ENCODE measurements around the gene PHACTR1. TPM values are rescaled to one million over a fixed set of nuclear protein-coding genes. Genes with fewer than 3 reads are reported as not detected.

Gene PHACTR1
- total RNA-seq, 1 experiment from 2014 or later = 2.6 TPM

GRCh38 chr6:12968290-12968689 is 251.7 kb downstream of the PHACTR1 start:
- intact Hi-C loops (cut with micrococcal nuclease; ENCODE audit: unreplicated experiment) = no loop called here
- DNase-seq (ENCODE audit: low spot score) = no peak
- Histone ChIP-seq H3K27ac (ENCODE audit: low read depth, low read length, poor library complexity, severe bottlenecking) (no peak overlapping the region), H3K36me3 (ENCODE audit: insufficient read depth, low read length, poor library complexity, severe bottlenecking) (no peaks in the 10 kb centered on the region), H3K9me3 (ENCODE audit: low read depth, low read length, poor library complexity, severe bottlenecking) (no peaks in the 10 kb centered on the region), H3K27me3 (replicated peaks; ENCODE audit: insufficient read depth, low read depth, low read length, poor library complexity) (peaks cover 15% of the 10 kb centered on the region), H3K4me1 (ENCODE audit: insufficient read depth, low read length, poor library complexity, severe bottlenecking) (no peaks in the 10 kb centered on the region), H3K4me3 (ENCODE audit: low read depth, low read length, poor library complexity, severe bottlenecking) (no peak overlapping the region)
- ChIA-PET POLR2A (ENCODE audit: low non-redundant PET) (no interaction called here), CTCF (no interaction called here)
- no TSS peak for BruUV-seq (replicated peaks)
- TF ChIP-seq CTCF (conservative IDR thresholded peaks at IDR 0.05; ENCODE audit: low read depth, low read length) (no peak), EZH2 (IDR thresholded peaks at IDR 0.05; ENCODE audit: borderline replicate concordance, low read depth, low read length, poor library complexity, severe bottlenecking) (no peak)

DNA sequence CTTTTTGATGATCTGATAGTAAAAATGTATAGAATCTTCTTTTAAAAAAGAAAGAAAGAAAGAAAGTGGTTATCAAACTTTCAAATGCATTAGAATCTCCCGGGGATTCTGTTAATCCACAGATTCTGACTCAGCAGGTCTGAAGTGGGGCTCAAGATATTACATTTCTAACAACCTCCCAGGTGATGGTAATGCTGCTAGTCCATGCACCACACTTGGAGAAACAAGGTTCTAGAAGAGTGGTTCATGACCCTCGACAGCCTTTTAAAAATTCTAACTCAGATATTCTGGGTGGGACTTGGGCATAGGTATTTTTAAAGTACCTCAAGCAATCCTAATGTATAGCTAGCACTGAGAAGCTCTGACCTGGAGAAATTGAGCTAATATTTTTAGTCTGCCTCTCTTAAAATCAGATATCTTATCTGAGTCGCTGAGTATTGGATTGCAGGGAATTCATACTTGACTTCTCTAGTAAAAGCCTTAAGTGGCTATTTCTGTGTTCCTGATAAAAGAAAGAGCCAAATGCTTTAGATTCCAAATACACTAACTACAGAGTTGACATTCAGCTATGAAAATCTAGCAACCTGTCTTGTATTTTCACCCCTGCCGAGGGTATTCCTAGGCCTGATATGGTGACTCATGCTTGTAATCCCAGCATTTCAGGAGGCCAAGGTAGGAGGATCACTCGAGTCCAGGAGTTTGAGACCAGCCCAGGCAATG is 252.4 kb downstream of the PHACTR1 start:
- Histone ChIP-seq H3K36me3 (ENCODE audit: insufficient read depth, low read length, poor library complexity, severe bottlenecking) (no peaks in the 10 kb centered on the region), H3K9me3 (ENCODE audit: low read depth, low read length, poor library complexity, severe bottlenecking) (no peaks in the 10 kb centered on the region), H3K4me3 (ENCODE audit: low read depth, low read length, poor library complexity, severe bottlenecking) (no peak overlapping the region), H3K27me3 (replicated peaks; ENCODE audit: insufficient read depth, low read depth, low read length, poor library complexity) (peaks cover 15% of the 10 kb centered on the region), H3K4me1 (ENCODE audit: insufficient read depth, low read length, poor library complexity, severe bottlenecking) (no peaks in the 10 kb centered on the region), H3K27ac (ENCODE audit: low read depth, low read length, poor library complexity, severe bottlenecking) (no peak overlapping the region)
- POLR2A ChIA-PET (ENCODE audit: low non-redundant PET) = no interaction called here
- no TSS peak for BruUV-seq (replicated peaks)
- TF ChIP-seq EZH2 (IDR thresholded peaks at IDR 0.05; ENCODE audit: borderline replicate concordance, low read depth, low read length, poor library complexity, severe bottlenecking) (no peak), CTCF (conservative IDR thresholded peaks at IDR 0.05; ENCODE audit: low read depth, low read length) (no peak)
- CTCF ChIA-PET = no interaction called here
- no peak for DNase-seq (ENCODE audit: low spot score)
- intact Hi-C loops (cut with micrococcal nuclease; ENCODE audit: unreplicated experiment) = no loop called here

DNA sequence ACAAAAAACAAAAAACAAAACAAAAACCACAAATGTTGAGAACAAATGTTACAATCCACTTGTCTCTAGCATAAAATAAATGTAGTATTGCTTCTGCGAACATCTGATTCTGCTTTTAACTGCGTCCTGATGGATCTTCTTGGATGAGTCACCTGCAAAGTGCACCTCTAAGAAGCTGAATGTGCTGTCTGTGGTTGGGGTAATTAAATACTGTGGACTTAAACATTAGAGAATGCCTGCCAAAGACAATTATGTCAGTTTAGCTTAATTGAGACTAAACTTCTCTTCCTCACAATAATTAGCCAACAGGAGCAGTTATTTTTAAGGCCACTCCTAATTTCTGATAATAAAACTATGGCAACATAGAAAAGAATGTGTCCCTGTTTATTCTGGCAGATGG is 253.4 kb downstream of the PHACTR1 start:
- DNase-seq (ENCODE audit: low spot score) = no peak
- Histone ChIP-seq H3K27ac (ENCODE audit: low read depth, low read length, poor library complexity, severe bottlenecking) (no peak overlapping the region), H3K36me3 (ENCODE audit: insufficient read depth, low read length, poor library complexity, severe bottlenecking) (no peaks in the 10 kb centered on the region), H3K9me3 (ENCODE audit: low read depth, low read length, poor library complexity, severe bottlenecking) (no peaks in the 10 kb centered on the region), H3K27me3 (replicated peaks; ENCODE audit: insufficient read depth, low read depth, low read length, poor library complexity) (peaks cover 15% of the 10 kb centered on the region), H3K4me1 (ENCODE audit: insufficient read depth, low read length, poor library complexity, severe bottlenecking) (no peaks in the 10 kb centered on the region), H3K4me3 (ENCODE audit: low read depth, low read length, poor library complexity, severe bottlenecking) (no peak overlapping the region)
- ChIA-PET CTCF (no interaction called here), POLR2A (ENCODE audit: low non-redundant PET) (no interaction called here)
- TF ChIP-seq EZH2 (IDR thresholded peaks at IDR 0.05; ENCODE audit: borderline replicate concordance, low read depth, low read length, poor library complexity, severe bottlenecking) (no peak), CTCF (conservative IDR thresholded peaks at IDR 0.05; ENCODE audit: low read depth, low read length) (no peak)
- intact Hi-C loops (cut with micrococcal nuclease; ENCODE audit: unreplicated experiment) = no loop called here
- BruUV-seq (replicated peaks) = no TSS peak
